NCI-H1436 (cell line): ENCODE results near the gene NAT8L.

Experiments used
- DNase-seq: peaks from one replicate; lab custom pipeline; 2025; lab: John Stamatoyannopoulos, UW

Gene NAT8L

DNA sequence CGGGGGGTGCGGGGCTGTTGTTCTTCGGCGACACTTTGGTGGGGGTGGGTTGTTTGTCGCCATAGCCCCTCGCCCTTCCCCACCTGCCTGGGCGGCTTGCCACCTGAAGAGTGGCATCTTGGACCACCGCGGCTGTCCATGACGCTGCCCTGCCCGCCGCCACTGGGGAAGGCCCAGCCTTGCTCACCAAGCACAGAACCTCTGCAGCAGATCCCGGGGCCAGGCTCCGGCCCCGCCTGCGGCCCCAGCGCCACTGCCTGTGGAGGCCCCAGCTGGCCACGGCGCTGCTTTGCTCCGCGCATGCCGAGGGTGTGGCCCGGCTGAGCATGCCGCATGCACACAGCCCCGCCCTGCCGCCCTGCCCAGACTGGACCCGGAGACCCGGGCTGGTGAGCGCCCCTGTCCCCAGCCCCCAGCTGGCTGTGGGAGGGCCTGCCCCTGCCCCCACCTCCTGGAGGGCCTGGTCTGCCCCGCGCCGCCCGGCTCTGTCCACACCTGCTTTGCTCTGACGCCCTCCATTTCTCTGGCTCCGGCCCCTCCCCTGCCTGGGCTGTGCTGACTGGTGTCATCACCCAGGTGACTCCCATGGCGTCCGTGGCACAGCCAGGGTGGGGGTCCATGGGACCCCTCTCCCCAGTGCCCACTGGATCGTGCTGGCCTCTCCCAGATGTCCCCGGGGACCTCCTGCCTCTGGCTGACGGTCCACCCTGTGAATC is 5.3 kb downstream of the NAT8L start:
- no peak for DNase-seq

DNA sequence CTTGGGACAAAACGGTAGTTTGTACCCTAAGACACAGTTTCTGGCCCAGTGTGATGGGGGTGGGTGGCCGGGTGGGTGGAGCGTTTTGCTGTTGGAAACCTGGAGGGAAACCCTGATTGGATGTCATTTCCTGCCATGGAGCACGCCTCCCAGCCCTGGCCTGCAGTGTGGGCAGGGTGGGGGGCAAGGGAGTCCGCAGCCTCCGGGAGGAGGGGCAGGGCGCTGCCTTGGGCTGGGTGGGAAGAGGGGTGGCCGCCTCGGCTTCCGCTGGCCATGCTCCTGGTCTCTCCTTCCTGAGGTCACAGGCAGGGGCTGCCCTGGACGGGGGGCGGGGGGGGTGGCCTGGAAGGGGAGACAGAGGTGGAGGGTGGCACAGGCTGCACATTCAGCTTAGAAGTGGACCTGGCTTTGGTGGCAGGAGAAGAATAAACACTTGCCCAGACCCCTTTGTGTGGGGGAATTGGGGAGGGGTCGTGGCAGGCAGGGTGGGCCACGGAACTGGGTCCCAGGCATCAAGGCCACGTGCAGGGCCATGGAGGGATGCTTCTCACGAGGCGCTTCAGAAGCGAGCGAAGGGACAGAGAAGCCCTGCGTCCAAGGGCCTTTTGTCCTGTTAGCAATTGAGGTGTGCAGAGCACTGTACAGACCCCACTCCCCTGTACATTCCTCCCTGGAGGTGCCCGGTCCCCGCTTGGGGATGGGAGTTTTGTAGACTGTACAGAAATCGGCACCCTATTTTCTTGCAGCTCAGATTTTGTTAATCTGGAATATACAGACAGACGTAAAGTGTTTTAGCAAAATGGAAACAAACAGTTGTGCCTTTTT is 6.2 kb downstream of the NAT8L start:
- DNase-seq = no peak

DNA sequence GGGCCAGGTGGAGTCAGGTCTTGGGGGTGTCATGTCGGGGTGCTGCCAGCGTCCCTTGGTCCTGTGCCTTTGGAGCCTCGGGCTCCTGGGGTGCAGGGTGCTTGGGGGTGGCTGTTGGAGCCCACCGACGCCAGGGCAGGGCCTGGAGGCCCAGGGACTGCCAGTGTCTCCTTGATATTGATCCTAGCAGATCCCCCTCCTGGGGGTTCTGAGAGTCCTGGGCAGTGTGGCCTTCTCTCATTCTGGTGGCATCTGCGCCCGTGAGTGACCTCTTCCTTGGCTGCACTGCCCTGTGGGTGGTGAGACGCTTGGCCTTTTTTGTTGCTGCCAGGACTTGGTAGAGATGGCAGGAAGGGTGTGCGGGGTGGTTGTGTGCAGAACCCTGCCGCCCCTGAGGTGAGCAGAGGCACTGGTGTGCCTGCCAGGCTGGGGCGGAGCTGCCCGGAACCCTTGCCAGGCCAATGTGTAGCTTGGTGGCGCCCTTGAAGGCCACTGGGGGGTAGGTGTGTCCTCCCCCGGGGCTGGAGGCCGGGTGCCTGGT is 7.0 kb downstream of the NAT8L start:
- no peak for DNase-seq

DNA sequence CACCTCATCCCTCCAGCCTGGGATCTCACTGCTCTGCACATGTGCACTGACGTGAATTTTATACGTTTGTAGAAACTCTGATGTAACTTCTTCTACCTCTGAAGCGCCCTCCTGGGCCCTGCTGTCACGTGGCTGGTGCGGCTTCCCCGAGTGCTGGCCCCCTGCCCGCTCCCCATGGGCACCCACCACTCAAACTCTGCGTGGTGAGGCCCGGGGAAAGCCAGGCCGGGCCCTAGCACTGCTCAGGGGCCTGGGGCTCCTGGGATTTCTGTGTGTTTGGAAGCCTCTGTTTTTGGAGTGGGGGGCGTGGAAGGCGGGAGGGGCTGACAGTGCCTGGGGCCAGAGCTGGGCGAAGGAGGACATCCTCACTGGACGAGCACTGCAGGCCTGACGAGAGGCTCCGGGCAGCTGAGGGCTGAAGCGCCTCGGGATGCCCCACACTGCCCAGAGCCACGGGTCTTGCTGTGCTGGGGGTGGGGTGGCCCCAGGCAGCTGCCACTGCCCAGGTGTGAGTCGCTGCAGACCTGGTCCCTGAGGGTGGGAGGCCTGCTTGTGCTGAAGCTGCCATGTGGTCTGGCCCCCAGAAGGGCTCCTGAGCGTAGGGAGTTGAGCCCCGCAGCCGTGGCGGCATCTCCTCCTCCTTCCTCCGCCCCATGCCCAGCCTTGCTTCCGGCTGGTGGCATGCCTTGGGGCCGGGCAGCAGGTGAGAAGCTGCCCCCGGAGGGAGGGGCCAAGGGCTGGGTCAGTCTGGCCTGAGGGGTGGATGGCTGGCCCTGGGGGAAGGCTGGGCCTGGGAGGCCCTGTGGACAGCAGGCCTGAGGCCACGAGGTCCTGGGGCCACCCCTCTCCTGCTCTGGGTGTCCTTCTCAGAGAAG is 7.7 kb downstream of the NAT8L start:
- no peak for DNase-seq

DNA sequence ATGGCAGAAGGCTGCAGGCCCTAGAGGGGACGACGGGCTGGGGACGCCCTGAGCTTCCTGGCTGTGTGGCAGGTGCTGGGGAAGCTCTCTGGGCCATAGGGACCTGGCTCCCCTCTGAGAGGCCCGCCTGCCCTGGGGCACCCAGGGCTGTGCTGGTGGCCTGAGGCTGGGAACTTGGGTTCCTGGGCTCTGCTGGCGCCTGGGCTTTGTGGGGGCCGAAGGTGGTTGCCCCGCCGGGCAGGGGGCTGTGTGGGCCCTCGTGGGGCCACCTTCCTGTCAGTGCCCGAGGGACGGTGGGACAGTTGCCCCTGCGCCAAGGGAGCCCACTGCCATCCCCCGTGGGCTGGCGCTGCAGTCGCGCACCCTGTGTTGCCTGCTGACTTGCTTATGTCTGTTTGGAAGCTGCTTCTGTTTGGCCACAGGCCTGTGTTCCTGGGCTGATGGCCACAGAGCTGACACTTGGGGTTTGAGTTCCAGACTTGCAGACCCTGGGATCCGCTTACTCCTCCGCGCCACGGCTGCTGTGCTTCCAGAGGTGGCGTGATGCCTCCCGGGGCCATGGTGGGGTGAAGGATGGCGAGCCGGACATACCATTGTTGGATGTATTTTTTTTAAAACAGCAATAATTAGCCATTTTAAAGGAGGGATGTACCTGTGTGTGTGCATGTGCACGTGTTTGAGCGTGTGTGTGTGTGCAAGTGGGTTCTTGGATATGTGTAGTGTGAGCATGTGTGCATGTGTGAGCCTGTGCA is 8.5 kb downstream of the NAT8L start:
- DNase-seq = no peak

DNA sequence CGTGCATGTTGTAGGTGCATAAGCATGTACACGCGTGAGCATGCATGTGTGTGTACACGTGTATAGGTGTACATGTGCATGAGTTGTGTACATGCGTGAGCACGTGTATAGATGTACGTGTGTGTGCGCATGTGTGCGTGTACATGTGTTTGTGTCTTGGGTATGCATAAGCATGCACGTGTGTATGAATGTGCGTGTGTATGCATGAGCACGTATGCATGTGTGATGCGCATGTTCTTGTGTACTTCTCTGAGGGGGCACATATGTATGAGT is 9.0 kb downstream of the NAT8L start:
- DNase-seq = no peak

DNA sequence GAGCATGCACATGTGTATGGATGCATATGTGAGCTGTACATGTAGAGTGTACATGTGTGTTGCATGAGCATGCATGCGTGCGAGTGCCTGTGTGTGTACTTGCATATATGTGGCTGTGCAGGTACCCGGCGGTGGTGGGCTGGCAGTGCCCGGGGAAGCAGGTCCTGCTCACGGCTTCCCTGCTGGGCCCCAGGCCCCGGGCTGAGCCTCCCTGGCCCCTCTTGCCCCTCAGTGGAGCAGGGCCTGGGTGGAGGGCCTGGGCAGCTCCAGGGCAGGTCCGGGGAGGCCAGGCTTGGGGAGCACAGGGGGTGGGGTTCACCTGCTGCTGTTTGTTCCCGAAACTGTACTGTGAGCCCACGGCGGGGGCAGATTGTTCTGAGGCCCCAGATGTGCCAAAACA is 9.4 kb downstream of the NAT8L start:
- DNase-seq = no peak

DNA sequence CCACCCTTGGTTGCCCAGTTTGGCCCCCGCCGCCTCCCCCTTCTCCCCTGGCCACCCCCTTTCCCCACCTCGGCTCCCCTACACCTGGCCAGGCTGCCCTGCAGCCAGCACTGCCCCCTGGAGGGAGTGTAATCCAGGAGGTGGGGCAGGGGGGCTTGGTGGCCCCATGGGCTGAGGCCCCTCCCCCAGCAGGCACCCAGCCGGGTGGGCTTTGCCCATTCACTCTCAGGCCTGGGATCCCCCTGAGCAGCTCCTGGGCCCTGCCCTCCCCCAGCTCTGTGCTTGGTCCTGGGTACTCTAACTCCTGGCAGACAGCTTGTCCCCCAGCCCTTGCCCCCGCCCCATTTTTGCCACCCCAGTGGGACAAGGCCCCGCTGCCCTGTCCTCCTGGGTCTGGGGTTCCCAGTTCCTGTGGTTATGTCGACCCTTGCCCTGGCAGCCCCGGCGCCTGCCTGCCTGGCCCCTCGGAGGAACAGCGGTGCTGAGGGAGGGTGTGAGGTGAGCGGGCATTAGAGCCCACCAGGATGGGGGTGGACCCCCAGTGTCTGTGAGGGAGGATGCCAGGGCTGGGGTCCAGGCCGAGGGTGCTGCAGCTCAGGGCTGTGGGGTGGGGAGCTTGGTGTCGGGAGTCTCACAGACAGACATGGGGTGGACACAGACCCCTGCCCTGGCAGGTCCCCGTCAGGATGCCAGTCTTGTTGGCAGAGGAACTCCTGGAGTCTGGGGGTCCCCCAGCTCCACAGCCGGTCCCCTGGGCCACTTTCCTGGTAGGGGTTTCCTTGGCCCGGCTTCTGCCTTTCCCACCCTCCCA is 10.2 kb downstream of the NAT8L start:
- DNase-seq = no peak

DNA sequence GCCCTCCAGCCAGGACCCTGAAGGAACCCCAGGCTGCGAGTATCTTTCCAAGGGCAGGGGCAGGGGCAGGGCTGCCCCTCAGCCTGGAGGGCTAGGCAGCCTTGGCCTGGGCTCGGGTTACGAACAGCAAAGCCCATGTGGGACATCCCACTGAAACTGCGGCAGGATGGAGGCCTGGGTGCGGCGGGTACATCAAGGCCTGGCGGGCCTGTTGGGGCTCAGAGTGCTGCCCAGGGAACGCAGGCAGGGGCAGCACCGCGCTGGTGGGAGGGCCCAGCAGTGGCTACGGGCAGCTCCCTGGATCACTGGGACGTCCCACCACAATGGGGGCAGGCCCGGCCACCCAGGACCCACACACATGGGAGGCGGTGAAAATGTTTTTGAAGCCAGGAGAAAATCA is 10.9 kb downstream of the NAT8L start:
- no peak for DNase-seq

DNA sequence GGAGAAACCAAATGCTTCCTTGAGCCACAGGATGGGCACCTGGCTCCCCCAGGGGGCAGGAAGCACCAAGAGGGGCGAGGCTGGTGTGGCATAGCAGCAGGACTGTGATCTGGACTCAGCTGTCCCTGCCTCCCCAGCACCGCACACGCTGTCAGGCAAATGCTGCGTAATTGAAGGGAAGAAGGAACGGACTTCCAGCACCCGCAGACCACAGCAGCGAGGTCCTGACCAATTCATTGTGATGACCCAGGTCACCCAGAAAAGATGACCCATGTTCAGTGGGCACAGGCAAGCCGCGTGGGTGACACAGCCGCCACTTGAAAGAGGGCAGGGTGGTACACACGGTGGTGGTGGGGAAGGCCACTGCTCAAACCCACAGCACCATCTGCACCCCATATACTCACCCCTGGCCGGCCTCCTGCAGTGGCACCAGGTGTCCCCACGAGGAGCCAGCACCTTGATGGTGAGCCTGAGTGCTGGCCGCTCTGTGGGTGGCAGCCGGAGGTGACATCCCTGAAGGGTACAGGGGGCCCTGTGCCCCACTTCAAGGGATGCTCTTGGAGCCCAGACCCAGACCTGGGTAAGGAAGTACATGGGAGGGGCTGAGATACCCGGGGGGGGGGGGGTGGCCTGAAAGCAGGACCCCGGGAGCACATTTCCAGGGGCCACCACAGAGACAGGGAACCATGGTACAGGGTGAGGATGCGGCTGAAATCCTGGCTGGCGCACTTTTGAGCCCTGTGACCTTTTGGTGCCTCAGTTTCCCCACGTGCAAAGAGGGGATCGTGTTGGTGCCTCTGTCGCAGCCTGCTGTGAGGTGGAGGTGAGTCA is 11.5 kb downstream of the NAT8L start:
- DNase-seq = no peak

DNA sequence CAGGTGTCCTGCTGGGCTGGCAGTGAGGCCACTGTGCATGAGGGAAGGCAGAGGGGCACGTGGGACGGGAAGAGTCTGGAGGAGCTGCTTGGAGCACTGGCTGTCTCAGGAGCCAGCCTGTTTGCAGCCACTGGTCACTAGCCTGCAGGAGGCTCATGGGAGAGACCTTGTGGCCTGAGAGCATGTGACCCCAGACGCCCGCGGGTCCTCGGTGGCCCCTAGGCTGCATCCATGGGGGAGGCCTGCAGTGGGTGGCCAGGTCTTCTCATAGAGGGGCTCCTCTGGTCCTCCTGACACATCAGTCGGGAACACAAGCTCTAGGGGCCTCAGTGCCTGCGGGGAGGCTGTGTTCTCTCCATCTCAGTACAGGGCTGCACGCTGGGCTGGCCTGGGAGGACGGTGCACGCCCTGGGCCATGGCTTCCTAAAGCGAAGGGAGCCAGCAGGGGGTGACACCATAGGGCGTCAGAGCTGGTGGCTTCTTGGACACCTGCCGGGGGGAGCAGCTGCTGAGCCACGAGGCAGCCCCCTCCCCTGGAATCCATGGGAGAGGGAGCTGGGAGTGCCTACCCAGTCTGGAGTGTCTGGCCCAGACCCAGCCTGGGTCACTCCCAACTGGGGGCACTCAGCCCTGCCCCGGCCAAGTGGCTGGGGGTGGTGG is 12.3 kb downstream of the NAT8L start:
- no peak for DNase-seq

DNA sequence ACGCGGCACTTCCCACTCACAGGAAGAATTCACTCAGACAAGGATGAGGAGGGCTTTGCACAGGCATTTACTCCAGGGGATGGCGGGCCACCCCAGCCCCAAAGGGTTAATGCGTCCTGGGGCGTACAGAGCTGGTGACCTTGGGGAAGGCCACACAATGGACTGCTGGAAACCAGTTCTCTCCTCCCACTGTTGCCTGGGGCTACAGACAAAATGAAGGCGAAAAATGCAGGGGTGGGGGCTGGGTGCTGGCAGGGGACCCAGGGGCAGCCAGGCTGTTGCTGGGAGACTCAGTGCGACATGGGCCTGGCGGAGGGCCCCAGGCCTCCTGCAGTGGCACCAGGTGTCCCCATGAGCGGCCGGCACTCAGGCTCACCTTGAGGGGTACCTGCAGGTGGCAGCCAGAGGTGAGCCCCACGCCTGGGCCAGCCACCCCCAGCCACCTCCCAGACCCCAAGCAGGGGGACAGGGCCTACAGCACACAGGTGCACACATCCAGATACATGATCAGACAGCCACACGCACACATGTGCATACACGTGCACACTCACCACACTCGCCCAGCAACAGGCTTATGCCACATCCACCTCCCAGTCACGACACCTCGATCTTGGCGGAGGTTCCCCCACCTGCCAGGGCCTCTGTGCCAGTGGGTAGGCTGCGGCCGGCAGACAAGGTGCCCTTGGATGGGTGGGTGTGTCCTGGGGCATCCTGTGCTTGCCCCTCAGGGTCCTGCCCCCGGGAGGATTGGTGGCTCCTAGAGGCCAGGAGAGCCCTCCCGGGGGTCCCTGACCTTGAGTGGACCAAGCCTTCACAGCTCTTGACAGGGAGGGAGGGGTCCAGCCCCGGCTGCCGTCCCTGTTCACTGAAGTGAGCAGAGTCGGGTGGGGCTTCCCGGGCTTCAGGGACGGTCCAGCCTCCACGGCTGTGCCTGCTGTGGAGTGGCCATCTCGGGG is 13.1 kb downstream of the NAT8L start:
- no peak for DNase-seq

DNA sequence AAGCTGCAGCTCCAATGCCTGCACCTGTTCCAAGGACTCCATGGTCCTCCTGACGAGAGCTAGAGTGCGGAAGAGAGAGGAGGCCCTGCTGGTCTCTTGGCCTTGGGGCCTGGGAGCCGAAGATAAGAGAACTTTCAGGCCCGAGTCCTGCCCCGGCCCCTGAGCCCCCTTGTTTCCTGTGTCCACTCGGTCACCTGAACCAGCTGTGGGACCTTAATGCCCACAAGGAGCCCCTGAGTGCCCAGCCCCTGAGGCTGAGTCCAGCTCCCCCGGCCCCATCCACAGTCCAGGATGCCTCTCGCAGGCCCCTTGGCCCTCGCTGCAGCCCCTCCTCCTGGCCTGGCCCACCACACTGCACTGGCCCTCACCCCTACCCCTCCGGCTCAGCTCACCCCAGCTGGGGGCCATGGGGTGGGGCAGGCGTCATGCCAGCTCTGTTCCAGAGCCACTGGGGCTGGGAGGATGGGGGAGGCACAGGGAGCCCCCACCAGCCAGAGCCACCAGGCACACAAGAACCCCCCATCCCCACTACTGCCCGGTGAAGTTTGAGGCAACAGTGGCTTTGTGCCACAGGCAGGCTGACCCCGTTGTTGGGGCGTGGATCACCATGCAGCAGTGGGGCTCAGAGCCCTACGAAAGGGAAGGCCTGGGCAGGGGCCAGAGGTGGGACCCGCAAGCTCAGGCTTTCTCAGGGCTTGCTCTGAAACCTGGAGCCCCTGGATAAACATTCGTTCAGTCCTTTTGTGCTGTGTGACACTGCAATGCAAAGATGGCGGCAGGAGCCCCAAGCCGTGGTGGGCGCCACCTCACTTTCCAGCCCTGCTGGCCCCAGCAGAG is 14.1 kb downstream of the NAT8L start:
- no peak for DNase-seq

DNA sequence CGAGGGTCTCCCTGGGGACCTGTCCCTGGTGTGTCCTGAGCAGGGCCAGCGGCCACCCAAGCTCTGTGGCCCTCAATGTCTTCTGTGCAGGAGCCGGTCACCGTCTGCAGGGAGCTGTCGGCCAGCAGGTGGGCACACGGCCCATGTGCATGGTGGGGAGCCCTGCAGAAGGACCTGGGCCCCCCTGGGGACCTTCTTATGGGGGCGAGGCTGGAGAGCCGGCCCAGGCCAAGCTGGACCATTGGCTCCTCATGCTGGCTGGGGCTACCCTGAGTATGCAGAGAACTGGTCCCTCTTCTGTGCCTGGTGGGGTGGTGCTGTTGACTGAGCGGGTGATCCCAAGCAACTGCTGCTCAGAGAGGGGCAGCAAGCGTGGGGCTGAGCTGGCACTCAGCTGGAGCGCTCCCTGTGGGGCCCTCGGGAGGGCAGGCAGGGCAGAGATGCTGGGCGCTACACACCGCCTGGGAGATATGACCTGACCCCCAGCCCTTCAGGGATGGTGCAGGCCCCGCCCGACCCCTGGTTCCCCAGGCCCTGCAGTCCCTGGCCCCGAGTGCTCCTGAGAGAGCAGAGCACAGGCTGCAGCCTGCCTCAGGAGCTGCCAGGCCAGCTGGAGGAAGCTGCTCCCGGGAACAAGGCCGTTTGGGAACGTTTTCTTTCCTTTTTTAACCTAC is 14.8 kb downstream of the NAT8L start:
- DNase-seq = no peak

DNA sequence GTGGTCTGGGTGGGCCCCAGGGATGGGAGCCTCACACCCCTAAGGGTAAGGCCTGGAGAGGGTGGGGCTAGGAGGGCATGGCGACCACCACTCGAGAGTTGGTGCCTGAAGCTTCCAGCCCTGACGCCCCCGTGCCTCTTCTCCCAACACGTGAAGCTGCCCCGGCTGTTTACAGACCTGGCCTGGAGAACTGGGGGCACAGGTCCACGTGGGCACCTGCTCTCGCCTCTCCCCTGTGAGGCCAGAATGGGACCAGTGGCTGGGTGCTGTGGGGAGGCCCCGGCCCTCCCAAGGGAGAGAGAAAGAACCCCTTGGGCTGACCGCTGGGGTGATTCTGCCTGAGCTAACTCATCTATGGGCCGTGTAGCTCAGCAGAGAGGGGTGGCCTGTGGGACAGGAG is 15.5 kb downstream of the NAT8L start:
- DNase-seq = no peak

DNA sequence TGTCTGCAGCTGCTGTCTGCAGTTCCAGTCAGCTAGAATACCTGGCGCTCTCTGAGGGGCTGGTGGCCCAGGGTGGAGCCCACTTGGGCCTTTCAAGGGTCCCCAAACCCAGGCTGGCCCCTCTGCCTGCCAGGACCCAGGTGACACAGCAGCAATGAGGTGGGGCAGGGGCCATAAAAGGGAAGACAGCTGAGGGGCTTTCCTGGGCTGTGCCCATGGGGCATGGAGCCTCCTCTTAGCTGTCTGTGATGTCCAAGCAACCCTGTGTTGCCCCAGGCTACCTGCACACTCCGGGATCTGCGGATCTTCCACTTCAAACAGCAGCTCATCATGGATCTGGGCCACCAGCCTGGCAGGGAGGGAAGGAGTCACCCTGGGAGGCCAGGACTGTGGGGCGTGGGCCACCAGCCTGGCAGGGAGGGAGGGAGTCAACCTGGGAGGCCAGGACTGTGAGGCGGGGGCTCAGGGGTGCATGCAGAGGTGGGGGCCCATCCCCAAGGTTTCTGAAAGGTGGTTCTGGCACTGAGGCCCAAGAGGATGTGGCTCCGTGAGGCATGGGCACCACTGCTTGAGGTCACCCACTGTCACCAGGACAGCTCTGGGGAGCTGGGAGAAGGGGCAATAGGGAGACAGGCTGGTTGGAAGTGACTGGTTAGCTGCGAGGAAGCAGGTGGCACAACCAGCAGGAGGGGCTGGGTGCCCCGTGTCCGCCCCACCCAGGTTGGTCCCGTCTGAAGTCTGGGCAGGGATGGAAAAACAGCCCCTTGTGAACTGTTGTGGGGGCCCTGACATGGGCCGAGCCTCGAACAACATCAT is 16.3 kb downstream of the NAT8L start:
- DNase-seq = no peak
